ENCODE results near the gene DPF3.

The DPF3 gene

DNA sequence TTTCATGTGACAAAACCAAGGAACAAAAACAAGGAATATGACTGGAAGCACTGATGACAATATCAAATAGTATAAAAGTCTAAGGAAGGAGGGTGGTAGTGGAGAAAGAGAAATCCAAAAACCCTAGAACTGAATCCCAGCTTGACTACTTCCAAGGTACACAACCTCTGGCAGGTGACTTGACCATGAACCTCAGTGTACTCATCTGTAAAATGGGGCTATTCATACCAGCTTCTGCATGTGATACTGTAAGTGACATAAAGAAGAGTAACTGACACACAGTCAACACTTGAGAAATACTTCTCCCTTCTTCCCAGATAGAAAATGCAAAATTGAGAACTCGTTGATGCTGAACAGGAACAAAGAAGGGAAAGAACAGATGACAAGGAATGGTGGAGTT lies 10.3 kb upstream of the DPF3 start:
- DNase-seq, result no peak

DNA sequence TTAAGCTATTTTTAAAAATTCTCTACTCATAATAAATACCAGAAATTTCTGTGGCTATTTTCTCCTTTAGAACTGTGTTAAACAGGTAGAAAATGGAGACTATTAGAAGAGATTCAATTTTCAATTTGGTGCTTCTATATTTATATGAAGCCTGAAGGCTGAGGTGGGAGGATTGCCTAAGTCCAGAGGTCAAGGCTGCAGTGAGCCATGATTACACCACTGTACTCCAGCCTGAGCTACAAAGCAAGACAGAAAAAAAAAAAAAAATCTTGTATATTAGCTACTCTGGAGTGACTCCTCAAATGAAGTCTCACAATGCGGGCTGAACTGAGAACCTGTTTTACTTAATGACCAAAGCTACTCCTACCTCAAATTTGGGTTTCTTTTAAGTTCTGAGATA lies 9.8 kb upstream of the DPF3 start:
- no peak for DNase-seq

DNA sequence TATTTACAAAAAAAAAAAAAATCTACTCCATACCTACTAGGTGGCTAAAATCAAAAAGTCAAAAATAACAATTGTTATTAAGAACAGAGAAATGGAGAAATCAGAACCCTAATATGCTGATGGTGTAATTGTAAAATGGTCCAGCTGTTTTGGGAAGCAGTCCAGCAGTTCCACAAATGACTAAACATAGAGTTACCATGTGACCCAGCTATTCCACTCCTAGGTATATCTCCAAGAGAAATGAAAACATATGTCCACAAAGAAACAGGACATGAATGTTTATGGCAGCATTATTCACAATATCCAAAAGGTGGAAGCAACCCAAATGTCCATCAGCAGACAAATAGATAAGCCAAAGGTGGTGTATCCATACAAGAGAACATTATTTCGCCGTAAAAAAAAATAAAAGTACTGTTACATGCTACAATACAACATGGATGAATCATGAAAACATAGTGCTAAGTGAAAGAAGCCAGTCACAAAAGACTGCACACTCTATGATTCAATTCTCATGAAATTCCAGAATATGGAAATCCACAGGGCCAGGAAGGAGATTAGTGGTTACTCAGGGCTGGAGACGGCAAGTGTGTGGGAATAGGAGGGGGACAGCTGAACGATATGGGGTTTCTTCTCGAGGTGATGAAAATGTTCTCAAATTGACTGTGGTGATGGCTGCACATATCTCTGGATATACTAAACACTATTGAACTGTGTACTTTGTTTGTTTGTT lies 9.1 kb upstream of the DPF3 start:
- DNase-seq, result no peak

DNA sequence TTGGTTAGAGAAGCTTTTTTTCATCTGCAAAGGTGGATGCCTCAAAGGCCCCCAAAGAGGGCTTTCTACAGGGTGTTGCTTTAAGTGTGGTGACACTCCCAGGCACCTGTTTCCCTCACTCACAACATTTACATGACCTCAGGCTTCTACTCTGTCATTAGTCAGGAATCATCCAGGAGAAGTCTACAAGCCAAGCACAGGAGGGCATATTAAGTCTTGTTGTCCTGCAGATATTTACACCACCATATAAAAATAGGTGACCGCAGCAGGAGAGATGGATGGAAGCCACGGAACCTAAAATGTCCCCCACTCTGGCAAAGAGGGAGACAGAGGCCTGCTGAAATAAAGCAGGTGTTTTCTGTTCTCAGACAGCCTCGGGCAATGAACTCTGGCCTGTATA lies 7.5 kb upstream of the DPF3 start:
- DNase-seq, result no peak

DNA sequence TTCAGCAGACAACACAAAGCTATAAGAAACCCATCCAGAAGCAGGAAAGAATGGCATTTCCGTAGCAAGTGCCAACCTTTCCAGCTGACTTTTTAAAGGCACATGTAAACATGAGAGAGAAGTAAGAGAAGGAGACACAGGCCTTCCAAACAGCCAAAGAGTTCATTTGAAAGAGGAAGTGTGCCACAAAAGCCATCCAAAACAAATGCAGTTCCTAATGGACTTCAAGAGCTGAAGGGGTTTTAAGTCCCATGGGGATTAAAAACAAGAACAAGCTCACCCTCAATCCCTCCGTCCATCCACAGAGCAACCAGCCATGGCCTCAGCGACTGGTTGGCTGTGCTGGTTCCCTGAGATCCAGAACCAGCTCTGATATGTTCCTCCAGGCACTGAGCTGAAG lies 4.5 kb upstream of the DPF3 start:
- DNase-seq, result no peak

DNA sequence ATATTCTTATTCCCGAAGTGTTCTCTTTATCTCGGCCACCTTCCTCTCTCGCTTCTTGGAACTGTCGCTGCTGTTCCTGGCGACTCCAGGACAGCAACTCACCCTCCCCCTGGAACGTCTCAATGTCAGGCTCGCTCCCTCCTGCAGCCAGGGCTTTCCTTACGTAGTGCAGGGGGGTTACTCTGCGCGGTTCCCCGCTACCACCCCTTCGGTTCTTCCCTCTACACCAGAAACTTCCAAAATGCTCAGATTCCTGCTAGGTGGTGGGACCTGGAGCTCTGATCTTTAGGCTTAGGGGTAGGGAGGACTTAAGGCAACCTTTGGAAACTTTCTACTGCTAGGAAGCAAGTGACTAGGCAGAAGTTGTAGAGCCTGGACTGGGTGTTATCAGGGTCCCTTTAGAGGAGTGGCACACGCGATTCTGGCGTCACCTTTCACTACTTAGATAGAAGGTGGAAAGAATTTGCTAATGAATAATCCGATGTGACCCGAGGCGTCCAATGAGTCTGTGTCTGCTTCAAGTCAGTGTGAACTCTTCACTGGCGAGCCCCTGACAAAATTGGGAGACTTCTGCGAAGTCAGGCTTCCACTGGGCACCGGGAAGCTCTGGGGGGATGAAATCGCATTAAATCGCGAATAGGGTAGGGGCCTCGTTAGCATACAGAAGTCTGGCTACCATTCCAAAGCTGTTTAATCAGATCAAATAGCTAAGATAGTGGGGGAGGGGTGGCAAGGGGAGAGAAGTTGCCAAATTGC lies 900 bp upstream of the DPF3 start:
- peak; percentile 72 for DNase-seq

DNA sequence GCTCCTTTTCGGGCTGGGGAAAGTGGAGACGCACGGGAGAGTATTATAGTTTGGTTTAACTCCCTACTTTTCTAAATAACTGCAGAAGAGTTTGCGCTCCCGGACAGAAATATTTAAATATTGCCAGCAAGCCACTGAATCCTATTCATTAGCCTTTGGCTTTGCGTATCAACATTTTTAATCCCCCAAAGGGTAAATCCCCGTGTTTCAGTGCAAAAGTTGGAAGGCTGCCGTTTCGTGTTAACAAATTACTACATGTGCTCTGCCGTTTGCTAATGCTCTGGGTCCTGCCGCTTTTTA lies 372 bp upstream of the DPF3 start:
- DNase-seq, result no peak

DNA sequence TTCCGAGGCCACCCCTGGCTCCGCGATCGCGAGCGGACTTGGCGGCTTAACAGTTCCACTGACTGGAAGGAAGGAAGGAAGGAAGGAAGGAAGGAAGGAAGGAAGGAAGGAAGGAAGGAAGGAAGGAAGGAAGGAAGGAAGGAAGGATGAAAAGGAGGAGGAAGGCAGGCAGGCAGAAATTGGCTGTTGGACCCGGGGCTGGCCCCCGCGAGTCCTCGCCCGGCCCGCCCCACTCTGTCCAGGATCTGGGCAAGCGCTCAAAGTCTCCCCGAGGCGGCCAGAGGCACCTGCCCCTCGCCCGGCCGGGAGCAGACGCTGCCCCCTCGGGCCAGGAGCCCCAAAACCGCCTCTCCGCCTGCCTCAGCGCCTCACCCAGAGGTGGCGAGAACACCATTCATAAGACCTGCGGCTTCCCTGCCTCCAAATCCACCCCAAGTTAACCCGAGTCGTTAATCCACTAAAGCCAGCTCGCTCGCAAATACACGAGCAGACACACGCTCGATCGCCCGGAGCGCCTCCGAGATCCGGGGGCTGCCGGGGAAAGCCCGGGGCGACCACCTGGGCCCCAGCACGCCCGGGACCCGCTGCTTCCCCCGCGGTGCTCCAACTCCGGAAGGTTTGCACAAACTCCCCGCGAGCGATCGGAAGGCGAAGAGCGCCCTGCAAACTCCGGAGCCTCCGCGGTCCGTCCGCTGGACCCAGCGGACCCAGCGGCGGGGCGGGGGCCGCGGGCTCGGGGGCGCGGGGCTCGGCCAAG lies 844 bp downstream of the DPF3 start:
- DNase-seq, result peak; percentile 77

DNA sequence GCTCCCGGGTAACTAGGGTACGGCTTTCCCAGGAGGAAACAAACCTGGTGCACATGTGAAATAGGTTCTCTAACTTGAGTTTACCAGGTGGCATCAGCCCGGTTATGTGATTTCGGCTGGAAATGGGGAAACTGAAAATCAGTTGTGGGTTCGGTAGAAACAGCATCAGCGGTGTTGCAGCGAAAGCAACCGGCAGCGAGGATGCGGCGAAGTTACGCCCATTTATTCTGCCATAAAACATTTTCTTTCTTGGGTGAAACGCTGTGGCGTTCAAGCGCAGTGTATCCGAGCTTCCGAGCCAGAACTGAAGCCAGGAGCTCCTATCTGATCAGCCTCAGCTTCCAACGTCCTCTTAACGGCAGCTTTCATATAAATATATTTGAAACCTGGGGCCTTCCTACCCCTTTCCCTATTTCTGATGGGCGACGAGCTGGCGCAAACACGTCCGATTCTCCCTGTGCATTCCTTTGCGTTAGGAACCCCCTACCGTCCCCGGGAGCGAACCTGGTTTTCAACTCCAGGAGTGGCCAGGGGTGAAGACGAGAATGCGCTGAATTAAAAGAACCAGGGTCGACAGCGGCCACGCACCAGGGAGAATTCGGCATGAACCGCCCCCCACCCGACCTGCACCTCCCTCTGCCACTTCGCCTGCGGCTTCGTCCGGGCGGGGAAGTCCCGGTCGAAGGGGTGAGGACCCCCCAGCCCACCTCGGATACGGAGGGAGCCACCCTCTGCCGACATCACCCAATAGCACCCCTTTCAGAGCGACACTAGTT lies 1.6 kb downstream of the DPF3 start:
- peak; percentile 72 for DNase-seq

DNA sequence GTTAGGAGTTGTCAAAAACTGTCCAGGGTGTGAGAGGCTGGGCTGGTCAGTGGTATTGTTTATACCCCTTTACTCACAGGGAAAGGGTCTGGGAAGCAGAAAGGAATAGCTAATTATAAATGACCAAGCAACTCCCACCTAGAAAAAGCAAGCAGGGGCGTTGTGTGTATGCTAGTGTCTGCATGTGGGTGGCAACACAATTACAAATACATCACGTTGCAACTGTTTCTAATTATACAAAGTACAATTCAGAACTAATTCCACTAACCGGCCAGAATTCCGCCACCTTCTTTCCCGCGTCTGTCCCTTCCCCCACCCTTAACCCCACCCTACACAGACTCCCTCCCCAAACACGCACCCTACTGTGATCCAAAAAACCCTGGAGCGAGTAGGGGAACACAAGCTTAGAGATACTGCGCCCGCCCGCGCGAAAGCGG lies 2.2 kb downstream of the DPF3 start:
- no peak for DNase-seq

DNA sequence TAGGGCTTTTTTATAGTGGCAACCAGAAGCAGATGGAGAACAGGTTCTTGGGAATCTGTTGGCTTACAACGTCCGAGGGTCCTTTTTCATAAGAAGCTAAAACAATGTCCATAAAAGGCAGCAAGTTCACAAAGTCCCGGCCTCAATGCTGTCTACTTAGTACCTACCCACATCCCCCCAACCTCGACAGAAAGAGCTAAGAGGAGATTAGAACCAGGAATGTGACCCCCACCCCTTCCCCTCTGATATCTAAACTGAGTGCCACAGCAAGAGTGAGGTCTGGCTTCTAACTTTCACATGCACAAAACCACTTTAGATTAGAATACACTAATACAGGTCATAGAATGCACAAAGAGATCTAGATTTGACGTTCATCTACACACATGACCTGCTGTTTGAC lies 4.5 kb downstream of the DPF3 start:
- no peak for DNase-seq

DNA sequence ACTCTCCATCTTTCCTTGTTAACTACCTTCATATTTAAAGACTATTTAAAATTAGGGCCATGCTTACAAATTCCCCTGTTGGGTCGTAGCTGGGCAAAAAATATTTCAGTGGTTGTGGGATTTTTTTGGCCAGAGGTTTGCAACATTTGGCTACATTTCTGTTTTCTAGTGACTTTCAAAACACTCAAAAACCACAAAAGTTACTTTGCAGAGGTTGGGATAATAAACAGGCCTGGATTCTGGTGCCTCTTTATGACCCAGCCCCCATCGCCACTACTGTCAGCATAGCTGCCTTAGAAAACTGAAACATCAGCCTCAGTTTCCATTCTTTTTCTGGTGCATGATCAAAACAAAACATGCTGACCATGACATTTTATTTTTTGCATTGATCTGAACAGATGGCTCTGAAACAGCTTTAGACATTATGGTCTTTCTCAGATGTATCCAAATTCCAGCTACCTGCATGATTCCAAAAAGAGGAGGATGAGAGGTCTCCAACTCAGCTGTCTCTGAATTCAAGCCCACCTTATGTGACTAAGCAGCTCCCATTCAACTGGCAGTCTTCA lies 5.2 kb downstream of the DPF3 start:
- DNase-seq, result no peak

DNA sequence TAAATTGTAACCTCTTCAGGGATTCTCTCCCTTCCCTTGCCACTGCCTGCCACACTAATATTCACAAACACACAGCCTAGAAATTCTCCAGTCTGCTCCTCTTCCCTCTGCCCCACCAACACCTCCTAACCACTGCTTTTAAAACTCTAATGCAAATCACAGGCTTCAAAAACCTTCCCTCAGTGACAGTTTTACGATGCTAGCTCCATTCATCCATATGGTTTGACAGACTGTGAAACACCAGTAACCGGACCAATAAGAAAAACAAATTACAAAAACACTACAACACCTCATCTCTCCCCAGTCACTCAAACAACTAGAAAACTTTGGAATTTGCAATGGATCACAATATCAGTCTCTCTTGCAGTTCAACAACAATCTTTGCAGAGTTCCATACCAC lies 5.7 kb downstream of the DPF3 start:
- no peak for DNase-seq

DNA sequence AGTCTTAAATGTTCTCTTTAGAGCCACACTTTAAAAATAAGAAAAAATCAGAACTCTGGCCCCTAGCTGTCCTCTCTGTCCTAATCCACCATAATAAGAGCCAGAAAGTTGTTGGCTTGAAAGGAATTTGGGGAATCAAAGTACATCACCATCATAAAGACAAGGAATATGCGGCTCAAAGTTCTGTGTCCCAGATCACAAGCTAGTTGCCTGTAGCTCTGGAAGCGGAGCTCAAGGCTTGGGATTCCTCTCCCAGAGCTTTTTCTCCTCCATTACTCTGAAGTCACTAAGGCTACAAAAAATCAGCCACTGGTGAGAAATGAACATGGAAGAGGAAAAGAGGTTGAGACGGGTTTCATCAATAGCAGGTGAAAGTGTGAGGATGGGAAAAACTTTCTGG lies 6.4 kb downstream of the DPF3 start:
- DNase-seq, result no peak

DNA sequence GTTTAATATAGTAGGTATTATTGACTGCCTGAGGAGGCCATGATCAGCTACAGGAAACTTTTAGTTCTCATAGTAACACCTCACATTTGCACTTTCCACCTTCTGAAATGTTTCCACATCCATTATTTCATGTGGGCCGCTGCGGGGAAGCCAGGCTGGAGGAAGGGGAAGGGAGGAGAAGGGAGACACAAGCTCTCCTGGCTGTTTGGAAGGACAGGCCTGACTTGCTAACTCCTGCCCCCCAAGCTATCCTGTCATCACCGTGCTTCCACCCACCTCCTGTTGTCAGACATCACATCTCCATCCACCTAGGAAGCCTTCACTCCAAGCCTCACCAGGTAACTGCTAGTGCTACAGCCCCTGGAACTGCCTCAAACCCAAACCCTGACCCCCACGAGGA lies 9.5 kb downstream of the DPF3 start:
- DNase-seq, result no peak

DNA sequence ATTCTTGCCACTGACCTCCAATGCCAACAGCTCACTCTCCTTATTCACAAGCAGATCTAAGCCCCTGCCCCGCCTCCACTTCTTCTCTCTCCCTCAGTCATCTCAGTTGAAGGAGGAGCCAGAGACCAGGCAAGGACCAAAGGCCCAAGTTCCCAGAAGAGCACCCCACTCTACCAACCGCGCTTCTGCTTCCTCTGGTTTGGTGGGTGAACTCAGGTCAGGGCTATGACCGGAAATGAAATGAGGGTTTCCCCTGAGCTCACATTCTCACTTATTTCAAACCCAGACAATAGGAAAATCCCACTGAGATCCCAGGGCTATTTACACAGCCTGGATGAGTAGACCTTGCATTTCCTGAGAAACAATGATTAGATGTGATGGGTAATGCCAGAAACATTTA lies 9.9 kb downstream of the DPF3 start:
- no peak for DNase-seq

DNA sequence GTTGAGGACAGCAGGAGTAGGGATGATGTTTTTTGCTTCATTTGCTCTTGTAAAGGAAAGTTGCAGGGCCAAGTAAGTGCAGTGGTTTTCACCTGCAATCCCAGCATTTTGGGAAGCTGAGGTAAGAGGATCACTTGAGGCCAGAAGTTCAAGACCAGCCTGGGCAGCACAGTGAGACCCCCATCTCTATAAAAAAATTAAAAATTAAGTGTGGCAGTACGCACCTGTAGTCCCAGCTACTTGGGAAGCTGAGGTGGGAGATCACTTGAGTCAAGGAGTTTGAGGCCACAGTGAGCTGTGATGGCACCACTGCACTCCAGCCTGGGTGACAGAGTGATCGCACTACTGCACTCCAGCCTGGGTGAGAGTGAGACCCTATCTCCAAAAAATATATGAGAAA lies 10.8 kb downstream of the DPF3 start:
- no peak for DNase-seq

DNA sequence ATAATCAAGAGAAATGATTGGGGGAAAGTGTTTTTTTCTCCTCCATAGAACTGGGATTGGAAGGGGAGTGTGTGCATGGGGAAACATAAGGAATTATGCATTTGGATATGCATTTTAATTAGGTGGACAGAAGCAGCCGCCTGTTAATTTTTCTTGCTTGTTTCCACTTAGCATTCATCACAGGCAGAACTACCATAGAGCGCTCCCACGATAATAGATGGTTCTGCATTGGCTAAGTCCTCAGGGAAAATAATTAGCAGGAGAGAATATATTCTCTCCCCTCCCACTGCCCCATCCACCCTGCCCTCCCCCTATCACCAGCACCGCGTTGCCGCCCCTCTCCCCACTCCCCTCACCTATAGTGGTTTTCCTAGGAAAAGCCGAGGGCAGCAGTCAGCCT lies 11.4 kb downstream of the DPF3 start:
- DNase-seq, result no peak

DNA sequence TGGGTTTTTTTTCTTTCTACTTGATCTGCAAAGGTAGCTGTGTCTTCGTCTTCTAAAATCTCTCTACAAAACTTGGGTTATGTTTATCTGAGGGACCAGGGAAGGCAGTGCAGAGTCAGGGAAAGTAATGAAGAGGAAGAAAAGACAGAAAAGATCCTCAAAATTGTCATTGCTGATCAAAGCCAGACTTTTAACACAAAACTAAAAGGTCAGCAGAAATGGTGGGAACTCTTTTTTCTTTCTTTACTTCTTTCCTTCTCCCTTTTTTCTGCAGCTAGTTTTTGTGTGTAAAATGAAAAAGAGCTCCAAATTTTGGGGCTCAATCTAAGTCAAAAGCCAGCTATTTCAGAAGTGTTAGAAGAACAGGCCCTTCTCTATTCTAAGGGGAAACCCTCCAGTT lies 11.9 kb downstream of the DPF3 start:
- no peak for DNase-seq

DNA sequence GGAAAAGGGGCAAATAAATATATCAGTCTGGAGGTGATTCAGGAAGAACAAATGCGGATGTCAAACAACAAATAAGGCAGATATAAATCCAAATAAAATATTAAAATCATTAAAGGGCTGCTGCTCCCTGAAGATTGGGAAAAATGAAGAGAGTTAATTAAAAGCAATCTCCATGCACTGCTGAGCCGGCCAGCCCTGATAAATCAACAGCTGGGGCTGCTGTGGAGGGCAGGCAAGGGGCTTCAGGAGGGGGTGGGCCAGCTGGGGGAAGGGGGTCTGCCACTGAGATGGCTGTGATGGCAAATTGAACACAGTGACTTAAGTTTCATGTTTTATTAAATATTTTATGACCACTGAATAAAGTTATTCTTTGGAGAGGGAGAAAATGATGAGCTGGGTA lies 12.4 kb downstream of the DPF3 start:
- no peak for DNase-seq

DNA sequence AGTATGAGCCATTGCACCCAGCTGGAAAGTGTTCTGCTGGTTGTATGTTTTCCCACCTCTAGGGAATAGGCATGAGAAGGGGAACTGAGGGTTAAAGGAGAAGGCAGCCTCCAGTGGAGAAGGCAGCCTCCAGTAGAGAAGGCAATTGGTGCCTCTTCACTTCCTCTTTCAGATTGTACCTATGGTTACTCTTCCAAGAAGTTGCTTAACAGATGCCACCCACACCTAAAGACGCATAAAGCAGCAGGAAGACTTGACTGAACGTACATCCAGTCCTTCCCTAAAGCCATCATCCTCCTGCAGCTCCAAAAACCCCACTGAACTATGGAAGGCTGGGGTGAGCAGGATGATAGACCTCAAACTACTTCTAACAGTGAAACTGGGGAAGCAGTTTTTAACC lies 13.1 kb downstream of the DPF3 start:
- no peak for DNase-seq

DNA sequence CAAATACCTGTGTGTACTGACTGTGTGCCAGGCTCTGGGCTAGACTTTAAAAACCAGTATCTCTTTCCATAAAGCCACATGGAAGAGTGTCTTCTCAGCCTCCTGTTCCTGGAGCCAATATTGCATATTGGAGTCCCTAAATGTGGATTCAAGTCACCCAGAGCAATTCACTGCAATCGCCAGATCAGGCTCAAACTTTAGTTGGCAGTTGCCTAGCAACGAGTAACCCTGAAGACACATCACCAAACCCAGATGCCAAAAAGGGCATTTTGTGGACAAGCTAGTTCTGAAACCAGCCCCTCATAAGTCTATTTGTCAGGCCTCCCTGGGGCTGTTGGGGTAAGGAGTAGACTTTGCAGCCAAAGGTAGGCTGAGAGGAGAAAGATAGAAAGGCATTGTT lies 13.7 kb downstream of the DPF3 start:
- no peak for DNase-seq

DNA sequence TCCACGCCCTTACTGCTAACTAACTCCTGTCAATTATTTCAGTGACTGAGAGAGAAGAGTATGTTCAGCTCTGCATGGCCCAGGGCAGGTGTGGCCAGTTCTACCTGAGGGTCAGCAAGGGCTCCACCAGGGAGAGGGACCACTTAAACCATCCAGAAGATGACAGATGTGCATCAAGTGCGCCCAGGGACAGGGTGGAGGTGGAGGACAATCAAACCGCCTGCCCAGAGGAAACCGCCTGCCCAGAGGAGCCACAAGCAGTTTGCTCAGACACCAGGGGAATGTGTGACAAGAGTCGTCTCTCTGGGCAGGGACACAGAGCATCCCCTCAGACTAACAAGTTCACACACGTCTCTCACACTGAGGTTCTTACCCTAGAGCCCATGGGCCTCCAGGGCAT lies 14.5 kb downstream of the DPF3 start:
- DNase-seq, result no peak
